ENCODE measurements around the gene GCM1.

GCM1 gene

DNA sequence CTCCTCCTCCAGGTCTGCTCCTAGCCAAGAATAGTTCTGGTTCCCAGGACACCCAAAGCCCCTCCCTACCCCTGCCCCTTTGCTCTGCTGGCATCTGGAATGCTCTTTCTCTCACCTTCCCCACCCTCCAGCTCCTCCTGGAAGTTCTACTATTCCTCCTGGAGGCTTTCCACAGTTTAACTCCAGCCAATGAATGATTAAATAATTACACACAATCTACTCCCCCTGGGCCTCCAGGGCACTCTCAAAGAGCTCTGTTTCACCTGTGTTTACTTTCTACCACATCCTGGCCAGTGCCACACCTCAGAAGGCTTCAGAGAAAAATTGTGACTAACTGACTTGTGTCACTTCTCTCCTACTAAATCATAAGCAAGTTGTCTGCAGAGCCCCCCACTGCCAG lies 36.2 kb downstream of the GCM1 start:
- no peak for DNase-seq
- Mint-ChIP-seq H3K36me3 (ENCODE audit: insufficient read depth) (no peaks in the 10 kb centered on the region), H3K27ac (peak overlapping the region in 1 of 2 donors; percentile 39), H3K9me3 (no peaks in the 10 kb centered on the region), H3K27me3 (peaks cover 0 to 10% of the 10 kb centered on the region in 2 donors), H3K4me1 (ENCODE audit: low read depth in 2 of 2) (peaks cover 0 to 8% of the 10 kb centered on the region in 2 donors), H3K4me3 (no peak overlapping the region)
- ATAC-seq (replicated peaks), result no peak

DNA sequence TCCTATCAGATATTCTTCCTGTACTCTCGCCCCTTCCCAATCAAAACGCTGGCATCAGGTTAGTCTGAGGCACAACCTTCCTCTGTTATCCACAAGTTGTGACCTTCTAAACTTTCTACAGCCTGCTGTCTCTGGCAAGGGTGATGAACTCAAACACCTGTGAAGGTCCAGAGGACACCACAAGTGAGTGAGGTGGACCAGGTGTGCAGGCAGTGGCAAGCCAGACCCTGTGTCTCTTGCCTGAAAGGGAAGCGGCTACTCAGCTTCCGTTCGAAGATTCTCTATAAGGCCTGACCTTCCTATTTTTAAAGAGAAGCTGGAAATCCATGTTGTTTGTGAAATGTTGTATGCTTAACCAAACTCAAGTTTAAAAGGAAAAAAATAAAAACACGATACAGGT lies 36.8 kb downstream of the GCM1 start:
- H3K9me3 Mint-ChIP-seq, result no peaks in the 10 kb centered on the region
- peaks cover 0 to 8% of the 10 kb centered on the region in 2 donors for H3K4me1 Mint-ChIP-seq (ENCODE audit: low read depth in 2 of 2)
- no peak for DNase-seq

GRCh38 chr6:53109612-53110011 lies 39.0 kb downstream of the GCM1 start:
- Mint-ChIP-seq H3K27me3 (peaks cover 0 to 10% of the 10 kb centered on the region in 2 donors), H3K36me3 (ENCODE audit: insufficient read depth) (peaks cover under 1% of the 10 kb centered on the region), H3K27ac (no peak overlapping the region), H3K4me1 (ENCODE audit: low read depth in 2 of 2) (peaks cover 0 to 8% of the 10 kb centered on the region in 2 donors), H3K4me3 (no peak overlapping the region), H3K9me3 (no peaks in the 10 kb centered on the region)
- ATAC-seq (replicated peaks) (no peak), DNase-seq (no peak)

More for the DNA sequence above, 36.8 kb downstream of the GCM1 start:
- Mint-ChIP-seq H3K27me3 (peaks cover 0 to 10% of the 10 kb centered on the region in 2 donors), H3K27ac (no peak overlapping the region), H3K36me3 (ENCODE audit: insufficient read depth) (no peaks in the 10 kb centered on the region), H3K4me3 (no peak overlapping the region)
- ATAC-seq (replicated peaks), result no peak

GRCh38 chr6:53107091-53107490 lies 41.5 kb downstream of the GCM1 start:
- H3K4me1 Mint-ChIP-seq (ENCODE audit: low read depth in 2 of 2), result no peaks in the 10 kb centered on the region
- H3K27me3 Mint-ChIP-seq, result no peaks in the 10 kb centered on the region
- ATAC-seq (replicated peaks) (no peak), DNase-seq (no peak)
- H3K4me3 Mint-ChIP-seq, result no peak overlapping the region
- no peaks in the 10 kb centered on the region for H3K9me3 Mint-ChIP-seq
- H3K27ac Mint-ChIP-seq, result no peak overlapping the region
- H3K36me3 Mint-ChIP-seq (ENCODE audit: insufficient read depth), result peaks cover 4% of the 10 kb centered on the region

DNA sequence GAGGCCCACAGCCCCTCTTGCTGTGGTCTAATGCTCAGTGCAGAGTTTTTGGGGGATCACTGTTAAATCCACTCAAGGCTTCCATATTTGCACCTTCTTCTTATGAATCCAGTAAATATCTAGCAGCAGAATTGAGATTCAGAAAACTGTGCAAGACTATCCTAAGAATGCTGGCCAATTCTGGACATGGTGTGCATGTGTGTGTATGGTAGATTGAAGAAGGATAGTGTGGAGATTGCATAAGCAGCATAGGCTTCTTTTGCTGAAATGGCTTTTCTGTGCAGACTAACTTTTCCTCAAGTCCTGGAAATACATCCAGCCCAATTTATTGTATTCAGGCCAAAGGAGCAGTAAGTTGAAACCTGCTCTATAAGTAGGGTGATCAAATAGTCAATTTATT lies 43.7 kb downstream of the GCM1 start:
- H3K4me1 Mint-ChIP-seq (ENCODE audit: low read depth in 2 of 2), result no peaks in the 10 kb centered on the region
- DNase-seq (no peak), ATAC-seq (replicated peaks) (no peak)
- no peak overlapping the region for H3K27ac Mint-ChIP-seq
- H3K36me3 Mint-ChIP-seq (ENCODE audit: insufficient read depth), result peaks cover 8% of the 10 kb centered on the region
- no peaks in the 10 kb centered on the region for H3K9me3 Mint-ChIP-seq
- H3K4me3 Mint-ChIP-seq, result no peak overlapping the region
- no peaks in the 10 kb centered on the region for H3K27me3 Mint-ChIP-seq

GRCh38 chr6:53103993-53104675 lies 44.5 kb downstream of the GCM1 start:
- H3K36me3 Mint-ChIP-seq (ENCODE audit: insufficient read depth), result peaks cover 9% of the 10 kb centered on the region
- H3K27me3 Mint-ChIP-seq, result no peaks in the 10 kb centered on the region
- H3K4me3 Mint-ChIP-seq, result no peak overlapping the region
- H3K9me3 Mint-ChIP-seq, result no peaks in the 10 kb centered on the region
- ATAC-seq (replicated peaks) (no peak), DNase-seq (no peak)
- H3K27ac Mint-ChIP-seq, result no peak overlapping the region
- H3K4me1 Mint-ChIP-seq (ENCODE audit: low read depth in 2 of 2), result no peaks in the 10 kb centered on the region

GRCh38 chr6:53101006-53101405 lies 47.6 kb downstream of the GCM1 start:
- Mint-ChIP-seq H3K4me1 (ENCODE audit: low read depth in 2 of 2) (no peaks in the 10 kb centered on the region), H3K4me3 (no peak overlapping the region), H3K27ac (peak overlapping the region; percentile 26 to 44), H3K27me3 (no peaks in the 10 kb centered on the region), H3K9me3 (no peaks in the 10 kb centered on the region), H3K36me3 (ENCODE audit: insufficient read depth) (peaks cover 38% of the 10 kb centered on the region)
- no peak for DNase-seq
- ATAC-seq (replicated peaks), result no peak

- no peak for ATAC-seq (replicated peaks)
- H3K27me3 Mint-ChIP-seq, result no peaks in the 10 kb centered on the region
- DNase-seq, result no peak
- H3K4me1 Mint-ChIP-seq (ENCODE audit: low read depth in 2 of 2), result no peaks in the 10 kb centered on the region
- H3K4me3 Mint-ChIP-seq, result no peak overlapping the region
- peaks cover 43% of the 10 kb centered on the region for H3K36me3 Mint-ChIP-seq (ENCODE audit: insufficient read depth)
- H3K27ac Mint-ChIP-seq, result no peak overlapping the region
- no peaks in the 10 kb centered on the region for H3K9me3 Mint-ChIP-seq
Measured at GRCh38 chr6:53100561-53100960, 48.1 kb downstream of the GCM1 start.

DNA sequence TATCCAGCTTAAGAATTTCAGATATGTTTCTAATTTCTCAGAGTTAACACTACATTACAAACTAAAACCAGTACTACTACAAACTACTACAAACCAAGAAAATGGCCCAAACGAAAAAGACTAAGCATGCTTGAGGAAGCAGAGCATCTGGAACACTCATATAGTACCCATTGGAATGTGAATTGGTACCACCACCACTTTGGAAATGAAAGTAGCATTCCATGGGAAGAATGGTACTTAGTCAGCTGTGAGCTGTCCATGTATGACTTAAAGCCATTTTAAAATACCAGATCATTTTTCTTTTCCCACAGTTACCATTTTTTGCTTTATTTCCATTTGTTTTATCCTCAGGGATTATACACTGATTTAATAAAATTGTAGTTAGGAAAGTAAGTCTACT lies 52.9 kb downstream of the GCM1 start:
- no peaks in the 10 kb centered on the region for H3K9me3 Mint-ChIP-seq
- peak overlapping the region in 1 of 2 donors; percentile 31 for H3K27ac Mint-ChIP-seq
- no peaks in the 10 kb centered on the region for H3K27me3 Mint-ChIP-seq
- ATAC-seq (replicated peaks), result no peak
- no peak overlapping the region for H3K4me3 Mint-ChIP-seq
- no peak for DNase-seq
- peaks cover 80% of the 10 kb centered on the region for H3K36me3 Mint-ChIP-seq (ENCODE audit: insufficient read depth)
- H3K4me1 Mint-ChIP-seq (ENCODE audit: low read depth in 2 of 2), result no peaks in the 10 kb centered on the region

GRCh38 chr6:53095270-53095669 lies 53.4 kb downstream of the GCM1 start:
- Mint-ChIP-seq H3K4me3 (no peak overlapping the region), H3K9me3 (no peaks in the 10 kb centered on the region), H3K27ac (peak overlapping the region in 1 of 2 donors; percentile 31), H3K4me1 (ENCODE audit: low read depth in 2 of 2) (no peaks in the 10 kb centered on the region), H3K36me3 (ENCODE audit: insufficient read depth) (peaks cover 85% of the 10 kb centered on the region), H3K27me3 (no peaks in the 10 kb centered on the region)
- DNase-seq (no peak), ATAC-seq (replicated peaks) (no peak)

- DNase-seq (no peak), ATAC-seq (replicated peaks) (no peak)
- Mint-ChIP-seq H3K4me3 (no peak overlapping the region), H3K27me3 (no peaks in the 10 kb centered on the region), H3K4me1 (ENCODE audit: low read depth in 2 of 2) (peaks cover 0 to 4% of the 10 kb centered on the region in 2 donors), H3K36me3 (ENCODE audit: insufficient read depth) (peaks cover 92% of the 10 kb centered on the region), H3K27ac (no peak overlapping the region), H3K9me3 (no peaks in the 10 kb centered on the region)
Measured at GRCh38 chr6:53090576-53090975, 58.1 kb downstream of the GCM1 start.

- Mint-ChIP-seq H3K4me3 (no peak overlapping the region), H3K9me3 (no peaks in the 10 kb centered on the region), H3K27ac (no peak overlapping the region), H3K4me1 (ENCODE audit: low read depth in 2 of 2) (peaks cover 0 to 4% of the 10 kb centered on the region in 2 donors), H3K27me3 (no peaks in the 10 kb centered on the region), H3K36me3 (ENCODE audit: insufficient read depth) (peaks cover 91% of the 10 kb centered on the region)
- DNase-seq (no peak), ATAC-seq (replicated peaks) (no peak)
Measured at GRCh38 chr6:53089948-53090347, 58.7 kb downstream of the GCM1 start.

DNA sequence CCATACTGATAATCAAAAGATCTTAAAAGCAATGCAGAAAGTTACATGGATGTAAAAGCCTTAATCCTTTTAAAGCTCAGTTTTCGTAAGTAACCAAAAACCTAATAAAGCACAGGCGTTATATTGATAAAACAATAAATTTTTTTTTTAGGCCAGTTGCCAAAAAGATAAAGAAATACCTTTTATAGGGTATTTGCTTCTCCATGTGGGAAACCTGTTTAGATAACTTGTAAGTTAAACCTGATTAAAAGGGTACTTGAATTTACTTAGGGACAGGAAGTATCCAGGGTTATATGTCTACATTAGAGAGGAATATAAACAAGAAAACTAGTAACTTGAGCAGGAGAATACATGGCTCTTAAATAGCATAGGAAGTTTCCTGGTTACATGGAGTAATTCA lies 62.3 kb downstream of the GCM1 start:
- ATAC-seq (replicated peaks), result no peak
- Mint-ChIP-seq H3K9me3 (no peaks in the 10 kb centered on the region), H3K4me1 (ENCODE audit: low read depth in 2 of 2) (peaks cover 0 to 4% of the 10 kb centered on the region in 2 donors), H3K4me3 (no peak overlapping the region), H3K27me3 (no peaks in the 10 kb centered on the region), H3K36me3 (ENCODE audit: insufficient read depth) (peaks cover 92% of the 10 kb centered on the region), H3K27ac (no peak overlapping the region)
- no peak for DNase-seq

DNA sequence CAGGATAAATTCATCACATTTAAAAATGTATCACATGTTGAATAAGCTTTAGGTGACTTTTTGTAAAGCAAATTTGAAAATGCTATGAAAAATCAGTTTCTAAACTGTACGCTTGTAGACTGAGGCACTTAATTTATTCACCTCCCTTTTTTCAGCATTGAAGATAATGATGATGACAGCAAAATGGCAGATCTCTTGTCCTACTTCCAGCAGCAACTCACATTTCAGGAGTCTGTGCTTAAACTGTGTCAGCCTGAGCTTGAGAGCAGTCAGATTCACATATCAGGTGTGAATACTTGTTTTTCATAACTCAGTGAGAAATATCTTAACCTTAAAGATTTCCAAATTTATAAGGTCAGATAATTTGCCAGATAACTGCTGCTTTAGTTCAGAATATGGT lies 67.8 kb downstream of the GCM1 start:
- Mint-ChIP-seq H3K4me3 (no peak overlapping the region), H3K27me3 (no peaks in the 10 kb centered on the region), H3K27ac (peak overlapping the region in 1 of 2 donors; percentile 70), H3K4me1 (ENCODE audit: low read depth in 2 of 2) (no peaks in the 10 kb centered on the region), H3K9me3 (no peaks in the 10 kb centered on the region), H3K36me3 (ENCODE audit: insufficient read depth) (peaks cover 77% of the 10 kb centered on the region)
- DNase-seq, result no peak
- no peak for ATAC-seq (replicated peaks)

Data from effector memory CD8-positive, alpha-beta T cell (primary cell).